Dedifferentiated amniotic fluid mesenchymal stem cell (primary cell): ENCODE measurements around the gene MUSK.
"Not testable (repeated sequence)": the region's sequence is repeated elsewhere in the genome, so short reads cannot be mapped to it uniquely, and the experiment has no call there.

Experiments used
- DNase-seq: peaks from one replicate; pipeline ENCODE4 v3.0.0-alpha.2; 2016; ENCODE audit errors: extremely low spot score

The MUSK gene

DNA sequence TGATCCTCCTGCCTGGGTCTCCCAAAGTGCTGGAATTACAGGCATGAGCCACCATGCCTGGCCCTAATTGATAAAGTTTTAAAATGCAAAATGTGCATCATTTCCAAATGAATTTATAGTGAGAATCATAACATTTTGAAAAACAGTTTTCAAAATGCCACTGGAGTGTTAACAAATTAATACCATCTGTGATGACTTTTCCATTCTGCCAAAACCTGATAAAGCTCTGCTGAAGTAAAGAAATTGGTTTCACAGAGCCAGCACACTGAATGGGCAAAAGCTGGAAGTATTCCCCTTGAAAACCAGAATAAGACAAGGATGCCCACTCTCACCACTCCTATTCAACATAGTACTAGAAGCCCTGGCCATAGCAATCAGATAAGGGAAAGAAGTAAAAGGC, 89.6 kb downstream of the MUSK start:
- DNase-seq = no peak

DNA sequence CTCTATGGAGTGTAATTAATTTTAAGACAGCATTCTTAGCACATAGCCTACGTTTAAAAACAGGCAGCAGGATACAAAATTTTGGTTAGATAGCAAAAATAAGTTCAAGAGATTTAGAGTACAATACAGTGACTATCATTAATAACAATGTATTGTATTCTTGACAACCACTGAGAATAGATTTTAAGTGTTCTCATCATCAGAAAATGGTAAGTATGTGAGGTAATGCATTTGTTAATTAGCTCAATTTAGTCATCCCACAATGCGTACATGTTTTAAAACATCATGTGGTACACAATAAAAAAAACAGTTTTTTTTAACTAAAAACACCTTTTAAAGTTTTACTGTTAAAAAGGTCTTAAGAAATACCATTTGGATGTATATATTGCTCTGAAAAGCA, 94.2 kb downstream of the MUSK start:
- no peak for DNase-seq

DNA sequence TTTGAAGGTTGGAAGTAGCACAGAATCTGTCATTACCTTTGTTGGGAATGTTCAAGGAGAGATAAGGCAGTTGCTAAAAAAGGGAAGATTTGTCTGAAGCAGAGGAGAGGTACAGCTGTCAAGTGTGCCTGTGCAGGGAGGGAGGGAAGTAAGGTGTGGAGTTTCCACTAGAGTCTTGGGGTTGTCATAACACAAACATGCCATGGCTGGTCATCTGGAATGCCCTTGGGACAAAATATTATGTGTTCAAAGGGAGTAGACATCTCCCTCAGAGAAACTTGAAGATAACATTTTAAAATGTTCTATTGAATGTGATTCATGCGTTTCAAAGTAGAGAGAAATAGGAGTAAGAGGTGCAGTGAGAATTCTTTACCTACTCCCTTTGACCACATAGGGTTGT, 95.0 kb downstream of the MUSK start:
- DNase-seq = no peak

DNA sequence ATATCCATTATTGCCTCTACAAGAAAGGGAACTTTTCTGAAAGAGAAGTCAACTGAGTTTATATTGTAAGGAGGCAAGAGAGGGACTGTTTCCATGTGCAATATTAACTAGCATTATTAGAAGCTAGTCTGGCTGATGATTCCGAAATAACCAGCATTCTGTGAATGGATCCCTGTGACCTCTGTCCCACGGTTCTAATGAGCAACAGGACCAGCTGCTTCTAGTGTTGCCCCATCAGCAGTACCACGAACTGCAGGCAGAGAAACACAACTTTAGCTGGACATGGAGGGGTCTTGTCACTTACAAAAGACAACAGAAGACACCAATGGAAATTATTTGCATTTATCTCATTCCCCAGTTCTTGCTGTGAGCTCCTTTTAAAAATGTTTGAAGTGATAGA, 95.4 kb downstream of the MUSK start:
- DNase-seq = no peak

DNA sequence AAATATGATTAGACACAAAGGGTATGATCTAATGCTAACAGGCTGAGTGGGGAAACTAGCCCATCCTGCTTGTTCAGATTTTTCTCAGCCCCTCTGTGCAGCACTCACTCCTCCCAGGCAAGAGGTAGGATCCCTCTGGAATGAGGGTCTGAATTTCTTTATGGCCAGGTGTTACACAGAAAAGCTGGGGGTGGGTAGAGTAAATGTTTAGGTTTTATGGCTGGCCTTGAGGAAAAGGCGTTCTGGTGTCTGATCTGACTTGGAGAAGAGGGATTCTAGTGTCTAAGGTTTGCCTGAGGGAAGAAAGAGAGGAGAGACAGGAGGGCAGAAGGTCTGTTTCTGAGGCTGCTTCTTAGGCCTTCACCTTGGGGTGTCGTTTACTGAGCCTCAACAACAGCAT, 97.3 kb downstream of the MUSK start:
- DNase-seq = no peak

DNA sequence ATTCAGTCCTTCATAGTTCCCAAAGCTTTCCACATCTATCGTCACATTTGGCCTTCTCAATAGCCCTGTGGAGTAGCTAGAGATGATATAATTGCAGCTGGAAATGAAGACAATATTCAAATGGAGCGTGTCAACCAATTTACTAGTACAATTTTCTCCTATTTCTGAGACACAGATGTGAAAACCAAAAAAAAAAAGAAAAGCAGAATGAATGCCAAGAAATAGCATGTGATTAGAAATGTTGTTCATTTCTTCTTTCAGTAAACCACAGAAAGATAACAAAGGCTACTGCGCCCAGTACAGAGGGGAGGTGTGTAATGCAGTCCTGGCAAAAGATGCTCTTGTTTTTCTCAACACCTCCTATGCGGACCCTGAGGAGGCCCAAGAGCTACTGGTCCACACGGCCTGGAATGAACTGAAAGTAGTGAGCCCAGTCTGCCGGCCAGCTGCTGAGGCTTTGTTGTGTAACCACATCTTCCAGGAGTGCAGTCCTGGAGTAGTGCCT, 99.0 kb downstream of the MUSK start:
- no peak for DNase-seq

DNA sequence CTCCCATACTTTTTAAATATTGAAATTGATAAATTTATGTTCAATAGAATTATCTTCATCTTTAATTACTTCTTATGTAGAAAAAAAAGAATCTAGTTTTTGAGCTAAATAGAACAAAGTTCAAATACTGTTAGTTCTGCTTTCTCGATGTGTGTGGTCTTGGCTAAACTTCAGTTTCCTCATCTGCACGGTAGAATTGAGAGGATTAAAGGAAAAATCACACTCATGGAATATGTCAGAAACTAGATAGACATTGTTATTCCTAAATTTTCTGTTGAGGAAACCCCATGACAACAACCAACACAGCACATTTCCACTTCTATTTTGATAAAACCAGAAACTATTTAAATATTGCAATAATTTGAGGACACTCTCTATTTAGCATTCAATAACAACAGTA, 100.3 kb downstream of the MUSK start:
- no peak for DNase-seq

DNA sequence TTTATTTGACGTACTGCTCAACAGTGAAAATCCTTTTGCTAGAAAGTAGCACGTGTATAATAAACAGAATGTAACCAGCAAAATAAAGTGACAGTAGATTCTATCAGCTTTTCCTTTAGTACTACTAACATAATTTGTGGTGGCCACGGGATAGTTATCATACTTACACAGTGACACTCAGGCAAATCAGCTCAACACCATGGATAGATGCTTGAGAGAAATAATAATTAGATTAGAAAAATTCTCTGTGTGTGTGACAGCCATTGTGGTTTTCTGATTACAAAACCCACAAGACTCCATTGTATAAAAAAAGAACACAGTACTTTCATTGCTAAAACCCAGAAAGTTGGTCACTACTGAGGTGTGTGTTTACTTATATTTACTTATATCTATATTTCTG, 101.1 kb downstream of the MUSK start:
- DNase-seq = no peak

DNA sequence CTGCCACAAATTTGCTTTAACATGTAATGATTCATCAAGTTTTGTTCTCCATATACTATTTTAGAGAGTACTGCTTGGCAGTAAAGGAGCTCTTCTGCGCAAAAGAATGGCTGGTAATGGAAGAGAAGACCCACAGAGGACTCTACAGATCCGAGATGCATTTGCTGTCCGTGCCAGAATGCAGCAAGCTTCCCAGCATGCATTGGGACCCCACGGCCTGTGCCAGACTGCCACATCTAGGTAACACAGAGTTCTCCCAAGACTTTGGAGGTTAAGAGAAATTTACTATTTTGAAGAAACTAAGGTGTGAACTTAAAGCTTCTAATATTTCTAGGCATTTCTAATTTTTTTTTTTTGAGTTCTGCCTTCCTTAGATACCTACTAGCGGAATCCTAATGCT, 107.1 kb downstream of the MUSK start:
- no peak for DNase-seq

DNA sequence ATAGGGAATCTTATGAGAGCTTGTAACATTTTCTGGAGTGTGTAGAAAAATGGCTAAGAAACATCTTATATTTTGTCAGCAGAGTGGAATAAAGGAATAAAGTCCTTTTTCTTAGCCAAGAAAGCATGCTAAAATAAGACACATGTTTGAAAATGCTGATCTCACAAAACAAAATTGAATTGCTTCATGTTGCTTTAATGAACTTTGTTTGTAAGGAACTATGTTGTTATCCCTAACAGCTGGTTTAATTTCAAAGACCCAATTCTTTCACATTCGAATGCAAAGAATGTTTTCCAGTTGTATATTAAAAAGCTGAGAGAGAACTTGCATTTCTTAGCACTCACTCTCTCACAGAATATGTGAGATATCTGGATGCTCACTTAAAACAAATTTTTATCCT, 107.6 kb downstream of the MUSK start:
- no peak for DNase-seq

DNA sequence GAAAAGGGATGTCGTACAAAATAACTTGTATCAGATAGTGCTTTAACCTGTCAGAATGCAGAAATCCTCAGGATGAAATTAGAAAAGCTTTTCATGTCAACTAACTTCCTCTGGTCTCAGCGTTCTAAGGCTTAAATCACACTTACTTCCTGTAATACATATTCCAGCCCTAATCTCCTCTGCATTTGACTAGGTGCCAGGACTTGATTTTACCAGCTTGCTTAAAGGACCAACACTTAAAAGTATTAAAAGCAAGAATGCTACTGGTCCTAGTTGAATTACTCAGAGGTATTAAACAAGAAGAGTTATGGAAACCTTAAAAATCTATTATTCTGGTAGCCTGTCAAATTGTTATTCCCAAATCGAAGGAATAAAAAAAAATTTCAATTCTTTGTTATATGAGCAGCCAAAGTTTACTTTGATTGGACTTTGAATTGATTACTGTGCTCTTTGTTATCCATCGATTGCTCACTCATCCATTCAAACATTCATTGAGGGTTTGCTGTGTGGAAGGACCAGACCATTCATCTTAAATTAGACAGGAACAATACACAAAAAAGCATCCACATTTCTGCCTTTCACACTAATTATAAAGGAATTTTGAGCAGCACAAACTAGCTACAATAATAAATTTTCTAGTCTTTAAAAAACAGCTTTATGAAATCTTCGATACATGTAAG, 108.7 kb downstream of the MUSK start:
- DNase-seq = peak; percentile 23

DNA sequence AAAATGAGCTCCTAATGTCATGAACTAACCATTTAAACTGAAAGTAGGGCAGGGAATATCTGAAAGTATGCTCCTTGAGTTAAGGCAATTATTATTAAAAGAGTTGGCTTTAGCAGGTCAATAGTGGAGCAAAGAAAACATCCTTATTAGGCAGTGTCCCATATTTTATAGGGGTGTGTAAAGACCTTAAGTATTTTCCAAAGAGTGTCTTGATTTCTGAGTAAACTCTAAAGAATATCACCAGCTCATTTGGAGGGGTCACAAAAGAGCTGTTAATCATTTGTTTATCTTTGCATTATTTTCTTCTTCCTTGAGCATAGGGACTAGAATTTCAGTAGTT, 109.3 kb downstream of the MUSK start:
- no peak for DNase-seq

DNA sequence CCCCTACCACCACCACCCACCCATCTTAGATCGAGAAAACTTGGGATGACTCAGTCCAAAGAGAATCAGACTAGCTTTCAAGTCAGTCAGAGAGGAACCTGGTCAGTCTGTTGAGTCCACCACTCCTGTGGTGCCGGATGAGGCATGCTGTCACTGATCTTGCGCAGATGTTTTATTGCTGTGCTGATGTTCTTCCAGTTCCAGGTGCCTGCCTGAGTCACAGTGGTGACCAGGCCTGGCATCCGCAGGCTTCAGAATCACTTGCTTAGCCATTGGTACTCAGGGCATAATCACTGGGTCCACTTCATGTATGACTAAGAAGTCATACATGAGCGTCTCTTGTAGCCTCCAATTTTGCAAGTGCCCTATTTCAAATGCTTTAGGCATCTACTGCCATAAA, 114.1 kb downstream of the MUSK start:
- DNase-seq = no peak

DNA sequence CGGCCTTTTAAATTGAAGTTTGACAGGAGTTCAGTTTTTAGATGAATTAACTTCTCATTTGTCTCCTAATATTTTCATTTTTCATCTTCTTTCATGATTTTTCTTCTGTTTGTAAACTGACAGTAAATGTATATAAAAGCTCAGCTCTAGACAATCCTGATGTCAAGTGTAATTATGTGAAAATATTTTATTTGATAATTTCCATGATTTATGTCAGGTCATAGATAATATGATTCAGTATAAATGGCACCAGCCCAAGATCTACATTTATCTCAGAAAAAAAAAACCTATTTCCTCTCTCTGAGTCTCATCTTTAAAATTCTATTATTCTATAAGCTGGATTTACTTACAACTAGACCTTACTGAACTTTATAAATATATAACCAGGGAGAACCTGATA, 115.7 kb downstream of the MUSK start:
- DNase-seq = no peak

DNA sequence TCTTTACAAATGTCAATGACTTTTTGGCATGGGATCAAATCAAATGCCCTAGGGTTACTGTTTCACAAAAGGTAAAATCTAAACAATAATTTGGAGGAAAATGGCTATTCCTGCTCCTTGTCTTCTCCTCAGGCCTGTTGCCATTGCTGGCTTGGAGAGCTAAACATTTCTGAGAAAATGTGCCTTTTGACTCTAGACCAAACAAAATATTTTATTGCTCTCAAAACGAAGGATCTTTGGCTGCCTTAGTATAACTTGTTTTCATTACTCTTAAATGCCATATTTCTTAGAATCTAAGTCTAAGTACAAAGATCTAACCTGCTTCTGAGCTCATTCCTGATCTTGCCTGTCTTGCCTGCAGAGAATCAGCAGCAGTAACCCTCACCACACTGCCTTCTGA, 116.6 kb downstream of the MUSK start:
- no peak for DNase-seq

DNA sequence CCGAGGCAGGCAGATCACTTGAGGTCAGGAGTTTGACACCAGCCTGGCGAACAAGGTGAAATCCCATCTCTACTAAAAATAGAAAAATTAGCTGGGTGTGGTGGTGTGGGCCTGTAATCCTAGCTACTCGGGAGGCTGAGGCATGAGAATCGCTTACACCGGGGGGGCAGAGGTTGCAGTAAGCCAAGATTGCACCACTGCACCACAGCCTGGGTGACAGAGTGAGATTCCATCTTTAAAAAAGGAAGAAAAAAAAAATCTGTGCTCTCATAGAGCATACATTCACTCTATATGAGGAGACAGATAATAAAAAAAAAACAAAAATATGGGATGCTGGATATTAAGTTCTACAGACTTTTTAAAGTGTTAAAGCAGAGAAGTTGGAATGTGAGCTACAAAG, 119.8 kb downstream of the MUSK start:
- DNase-seq = not testable (repeated sequence)

DNA sequence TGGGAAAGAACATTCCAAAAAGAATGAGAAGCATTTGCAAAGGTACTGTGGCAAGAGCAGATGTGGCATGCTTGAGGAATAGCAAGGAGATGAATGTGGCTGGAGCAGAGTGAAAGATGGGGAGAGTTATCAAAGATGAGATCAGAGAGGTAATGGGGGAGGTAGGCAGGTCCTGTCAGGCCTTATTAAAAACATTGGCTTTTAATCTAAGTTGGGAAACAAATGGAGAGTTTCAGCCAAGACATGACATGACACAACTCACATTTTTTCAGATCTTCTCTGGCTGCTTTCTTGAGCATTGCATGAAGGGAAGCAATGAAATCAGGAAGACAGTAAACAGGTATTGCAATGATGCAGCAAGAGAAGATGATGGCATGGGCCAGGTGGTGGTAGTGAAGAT, 120.3 kb downstream of the MUSK start:
- no peak for DNase-seq

DNA sequence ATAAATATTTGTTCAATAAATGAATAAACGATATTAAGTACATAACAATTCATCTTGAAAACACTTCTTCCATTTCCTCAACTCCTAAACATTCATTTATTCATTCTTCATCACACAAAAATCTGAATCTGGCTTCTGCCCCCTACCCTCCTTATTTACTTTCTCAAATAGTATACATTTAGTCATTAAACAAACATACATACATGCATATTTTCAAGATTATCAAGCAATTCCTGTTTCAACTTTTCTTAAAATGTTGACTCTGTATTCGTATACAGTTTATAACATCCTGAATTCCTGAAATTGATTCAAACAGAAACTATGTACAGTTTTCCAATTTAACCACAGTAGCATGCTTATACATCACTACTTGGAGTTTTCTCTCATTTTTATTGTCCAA, 129.0 kb downstream of the MUSK start:
- peak; percentile 77 for DNase-seq

DNA sequence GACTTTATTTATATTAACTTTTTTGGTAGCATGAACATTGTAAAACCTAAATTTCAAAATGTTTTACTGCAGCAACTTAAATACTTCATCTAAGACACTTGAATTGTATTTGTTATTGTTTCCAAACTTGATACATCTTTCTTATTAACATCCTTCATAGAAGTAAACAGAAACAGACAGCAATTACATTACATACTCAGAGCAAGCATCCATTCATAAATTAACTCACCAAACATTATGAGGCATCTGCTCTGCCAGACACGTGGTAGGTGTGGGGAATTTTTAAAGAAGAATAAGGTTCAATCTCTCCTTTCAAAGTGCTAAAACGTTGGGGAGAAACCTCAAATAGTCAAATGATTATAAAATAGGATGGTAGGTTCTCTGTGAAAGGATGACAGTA, 130.8 kb downstream of the MUSK start:
- peak; percentile 46 for DNase-seq

DNA sequence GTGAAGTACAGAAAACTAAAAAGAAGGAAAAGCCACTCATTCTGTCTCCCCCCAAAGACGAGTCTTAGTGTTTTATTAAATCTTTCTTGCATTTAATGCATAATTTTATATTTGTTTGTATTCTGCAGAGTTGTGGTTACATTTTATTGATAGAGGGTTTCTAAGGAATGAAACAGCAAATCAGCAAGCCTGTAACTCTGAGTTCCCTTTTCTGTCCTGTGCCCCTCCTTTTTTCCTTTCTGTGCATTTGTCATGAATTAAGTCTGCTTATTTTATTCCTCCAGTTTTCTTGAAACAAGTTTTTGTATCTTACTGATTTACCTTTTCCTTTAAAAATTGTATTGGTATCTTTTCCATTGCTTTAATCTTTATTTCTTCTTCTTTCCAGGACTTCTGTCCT, 132.8 kb downstream of the MUSK start:
- DNase-seq = peak; percentile 58

DNA sequence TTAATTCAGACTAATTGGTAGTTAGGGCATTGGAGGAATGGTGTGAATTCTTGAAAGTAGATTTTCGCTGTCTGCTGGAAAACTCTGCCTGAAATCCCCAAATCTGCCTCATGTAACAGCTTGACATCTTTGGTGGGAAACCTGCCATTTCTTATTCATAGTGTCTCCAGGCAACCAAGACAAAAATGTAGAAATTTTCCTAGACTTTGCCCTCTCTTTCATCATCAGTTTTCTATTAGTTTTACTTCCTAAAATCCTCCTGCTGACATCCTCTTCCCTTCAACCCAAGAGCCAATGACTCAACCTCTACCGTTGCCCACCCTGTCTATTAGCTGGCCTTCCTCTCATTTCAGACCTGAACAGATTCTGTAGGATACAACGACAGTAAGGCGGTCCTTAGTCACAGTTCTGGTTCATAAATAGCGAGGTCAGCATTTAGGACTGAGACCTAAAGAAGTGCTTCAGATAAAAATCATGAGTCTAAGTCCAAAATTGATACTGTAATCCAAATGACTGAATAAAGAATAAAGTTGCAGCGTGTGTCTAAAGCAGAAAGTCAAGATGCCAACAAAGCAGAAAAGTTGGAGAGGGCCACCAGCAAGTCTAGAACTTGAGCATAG, 133.9 kb downstream of the MUSK start:
- DNase-seq = peak; percentile 97

DNA sequence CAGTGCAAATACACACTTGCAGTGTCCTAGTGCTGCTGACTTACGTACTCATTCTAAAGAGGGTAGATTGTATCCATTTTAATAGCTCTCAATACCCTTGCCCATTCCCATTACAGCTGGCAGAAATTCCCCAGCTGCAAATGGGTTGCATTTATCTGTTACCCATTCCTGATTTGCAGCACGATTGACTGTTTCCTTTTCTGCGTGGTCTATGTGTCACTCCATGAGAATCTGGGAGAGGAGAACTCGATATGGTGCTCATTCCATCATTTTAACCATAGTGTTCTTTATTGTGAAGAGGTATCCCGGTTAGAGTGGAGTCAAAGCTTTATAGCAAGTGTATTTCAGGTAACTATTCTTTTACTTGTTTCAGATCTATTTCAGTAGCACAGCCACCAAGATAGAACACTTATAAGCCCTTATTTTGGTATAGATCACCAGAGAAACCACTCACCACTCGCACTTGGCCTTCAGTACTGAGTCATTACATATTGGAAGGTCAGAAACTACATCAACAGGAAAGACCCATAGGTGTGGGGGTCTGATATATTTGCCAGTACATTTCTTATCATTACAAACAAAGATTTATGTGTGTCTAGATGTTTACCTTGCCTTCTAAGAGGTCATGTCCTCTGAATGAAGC, 139.5 kb downstream of the MUSK start:
- no peak for DNase-seq

DNA sequence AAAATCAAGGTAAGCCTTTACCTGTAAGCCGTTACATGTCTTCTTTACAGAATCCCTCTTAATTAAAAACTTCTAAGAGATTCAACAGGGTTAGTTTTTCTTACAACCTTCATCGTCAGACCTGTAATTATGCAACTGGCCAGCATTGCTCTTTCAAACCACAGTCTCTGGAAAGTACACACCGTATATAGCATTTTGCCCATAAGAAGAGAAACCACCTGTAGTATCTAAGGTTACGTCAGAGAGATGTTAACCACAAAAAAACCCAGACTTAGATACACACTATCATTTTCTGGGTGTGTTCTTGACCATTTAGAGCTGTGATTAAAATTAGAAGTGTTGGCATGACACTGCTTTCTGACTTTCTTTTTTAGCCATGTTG, 140.0 kb downstream of the MUSK start:
- DNase-seq = no peak
